AG09319 (cell line): Measurements from ENCODE around the gene CYB5A.

Experiments
- DNase-seq: peaks from one replicate; pipeline ENCODE4 v3.0.0-alpha.2; 2010; ENCODE audit warnings: low read depth; ENCODE audit errors: extremely low read depth
- TF ChIP-seq, protein P1 (sequence below): IDR thresholded peaks from 2 replicates; pipeline ENCODE4 v1.5.1; 2011; ENCODE audit warnings: low read depth, mild to moderate bottlenecking, inconsistent platforms, low read length, moderate library complexity

Gene CYB5A

DNA sequence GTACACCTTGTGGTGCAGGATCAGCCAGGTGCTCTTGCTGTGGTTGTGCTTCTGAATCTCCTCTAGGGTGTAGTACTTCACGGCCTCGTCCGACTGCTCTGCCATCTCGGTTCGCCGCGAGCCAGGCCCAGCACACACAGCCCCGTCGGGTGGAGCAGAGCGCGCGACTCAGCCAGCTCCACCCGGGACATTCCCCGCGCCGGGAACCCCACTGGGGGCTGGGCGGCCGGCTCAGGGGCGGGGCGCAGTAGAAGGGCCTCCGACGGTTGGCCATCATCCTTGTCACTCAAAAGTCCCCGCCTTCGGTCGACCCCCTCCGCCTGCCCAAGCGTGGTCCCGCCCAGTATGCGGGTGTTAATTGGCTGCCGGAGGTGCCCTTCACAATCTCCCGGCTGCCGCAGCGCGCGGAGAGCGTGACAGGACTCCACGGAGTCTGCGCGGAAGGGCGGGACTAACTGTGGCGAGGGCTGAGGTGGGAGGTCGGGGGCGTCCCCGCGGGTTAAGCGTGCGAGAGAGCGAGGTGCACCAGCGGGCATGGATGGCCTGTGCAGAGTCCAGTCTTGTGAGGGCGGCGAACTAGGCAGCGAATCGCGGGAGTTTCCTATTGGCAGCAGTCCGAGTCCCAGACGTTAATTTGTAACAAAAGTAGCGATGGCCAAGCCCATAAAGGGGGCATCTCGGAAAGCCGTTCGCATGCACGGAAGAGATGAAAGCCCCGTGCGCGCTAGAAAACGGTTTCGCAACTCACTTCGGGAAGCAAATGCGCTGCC, at the start of gene CYB5A:
CYB5A (minus strand) TSS at position 193 of the 770 bp plus-strand sequence; CDS start at position 105, 88 bp downstream.
- TF ChIP-seq, protein P1, sequence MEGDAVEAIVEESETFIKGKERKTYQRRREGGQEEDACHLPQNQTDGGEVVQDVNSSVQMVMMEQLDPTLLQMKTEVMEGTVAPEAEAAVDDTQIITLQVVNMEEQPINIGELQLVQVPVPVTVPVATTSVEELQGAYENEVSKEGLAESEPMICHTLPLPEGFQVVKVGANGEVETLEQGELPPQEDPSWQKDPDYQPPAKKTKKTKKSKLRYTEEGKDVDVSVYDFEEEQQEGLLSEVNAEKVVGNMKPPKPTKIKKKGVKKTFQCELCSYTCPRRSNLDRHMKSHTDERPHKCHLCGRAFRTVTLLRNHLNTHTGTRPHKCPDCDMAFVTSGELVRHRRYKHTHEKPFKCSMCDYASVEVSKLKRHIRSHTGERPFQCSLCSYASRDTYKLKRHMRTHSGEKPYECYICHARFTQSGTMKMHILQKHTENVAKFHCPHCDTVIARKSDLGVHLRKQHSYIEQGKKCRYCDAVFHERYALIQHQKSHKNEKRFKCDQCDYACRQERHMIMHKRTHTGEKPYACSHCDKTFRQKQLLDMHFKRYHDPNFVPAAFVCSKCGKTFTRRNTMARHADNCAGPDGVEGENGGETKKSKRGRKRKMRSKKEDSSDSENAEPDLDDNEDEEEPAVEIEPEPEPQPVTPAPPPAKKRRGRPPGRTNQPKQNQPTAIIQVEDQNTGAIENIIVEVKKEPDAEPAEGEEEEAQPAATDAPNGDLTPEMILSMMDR, result no peak
- peak; percentile 94 for DNase-seq

GRCh38 chr18:74337912-74338309, 46.1 kb upstream of the CYB5A start:
- TF ChIP-seq, protein P1, result no peak
- DNase-seq, result no peak

DNA sequence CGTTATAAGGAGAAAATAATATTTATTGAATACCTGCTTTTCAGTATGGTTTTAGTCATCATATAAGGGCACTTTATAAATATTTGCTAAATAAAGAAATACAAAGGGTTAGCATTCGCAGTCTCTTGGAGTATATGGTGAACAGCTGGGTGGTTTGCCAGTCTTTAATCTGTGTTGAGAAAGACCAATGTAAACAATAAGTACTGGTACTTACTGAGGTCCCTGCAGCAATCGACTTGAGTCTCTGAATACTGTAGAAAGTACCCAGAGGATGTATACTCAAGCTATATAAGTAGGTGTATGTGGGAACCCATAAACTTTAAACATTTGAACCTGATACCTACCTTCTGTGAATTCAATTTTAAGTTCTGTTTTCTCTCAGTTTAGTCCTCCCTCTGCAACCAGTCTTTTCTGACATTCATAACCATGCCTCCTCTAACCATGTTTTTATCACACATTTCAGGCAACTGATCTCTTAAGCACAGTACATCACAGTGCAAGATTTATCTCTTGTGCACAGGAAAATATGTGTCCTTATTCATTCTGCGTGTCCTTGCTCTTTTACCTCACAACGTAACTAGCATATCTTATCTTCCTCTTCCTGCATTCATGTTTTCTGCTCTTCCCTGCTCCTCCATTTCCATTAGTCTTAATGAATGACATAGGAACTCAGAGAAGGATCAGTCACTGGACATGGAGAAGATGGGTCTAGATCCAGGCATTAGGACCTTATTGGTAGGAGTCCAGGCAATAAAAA, 45.6 kb upstream of the CYB5A start:
- TF ChIP-seq, protein P1, result no peak
- DNase-seq, result no peak

GRCh38 chr18:74336656-74337055, 44.9 kb upstream of the CYB5A start:
- no peak for DNase-seq
- TF ChIP-seq, protein P1, result no peak

DNA sequence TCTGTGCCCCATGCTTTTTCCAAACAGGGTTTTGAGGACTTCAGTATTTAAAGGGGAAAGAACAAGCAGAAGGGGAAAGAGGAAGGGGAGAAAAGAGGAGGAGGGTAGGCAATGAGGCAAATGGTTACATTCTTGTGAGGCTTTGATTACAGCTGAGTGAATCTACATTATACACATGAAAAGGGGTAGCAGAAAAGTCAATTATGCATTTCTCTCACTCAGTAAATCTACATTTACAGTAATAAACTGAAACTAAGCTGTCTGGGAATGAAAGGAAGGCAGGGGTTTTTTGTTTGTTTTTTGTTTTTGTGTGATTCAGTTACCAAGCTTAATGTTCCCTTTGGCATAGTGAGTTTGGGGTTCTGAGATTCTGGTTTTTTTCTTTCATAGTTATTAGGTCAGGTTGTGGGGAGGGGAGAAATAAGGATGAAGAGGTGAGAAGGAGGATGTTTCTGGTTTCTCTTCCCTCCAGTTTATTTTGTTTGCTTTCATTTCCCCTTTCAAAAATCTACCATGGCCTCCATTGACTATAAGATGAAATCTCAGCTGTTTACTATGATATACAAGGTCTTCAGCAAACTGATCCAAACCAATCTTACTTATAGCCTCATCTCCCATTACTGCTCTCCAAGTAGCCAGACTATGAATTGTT, 42.6 kb upstream of the CYB5A start:
- DNase-seq, result no peak
- TF ChIP-seq, protein P1, result no peak

DNA sequence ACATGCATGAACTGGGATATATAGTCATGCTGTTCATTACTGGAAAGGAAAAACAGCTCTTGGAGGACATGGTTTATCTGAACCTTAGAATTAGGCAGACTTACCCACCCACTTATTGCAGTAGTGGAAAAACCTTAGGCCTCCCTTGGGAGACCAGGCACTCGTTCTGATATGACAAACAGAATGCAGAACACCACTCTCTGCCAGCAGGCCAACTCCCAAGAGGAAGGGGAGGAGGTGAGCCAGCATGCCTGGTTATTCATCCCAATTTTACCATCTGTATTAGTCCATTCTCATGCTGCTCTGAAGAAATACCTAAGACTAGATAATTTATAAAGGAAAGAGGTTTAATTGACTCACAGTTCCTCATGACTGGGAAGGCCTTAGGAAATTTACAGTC, 41.3 kb upstream of the CYB5A start:
- DNase-seq, result no peak
- TF ChIP-seq, protein P1, result no peak

DNA sequence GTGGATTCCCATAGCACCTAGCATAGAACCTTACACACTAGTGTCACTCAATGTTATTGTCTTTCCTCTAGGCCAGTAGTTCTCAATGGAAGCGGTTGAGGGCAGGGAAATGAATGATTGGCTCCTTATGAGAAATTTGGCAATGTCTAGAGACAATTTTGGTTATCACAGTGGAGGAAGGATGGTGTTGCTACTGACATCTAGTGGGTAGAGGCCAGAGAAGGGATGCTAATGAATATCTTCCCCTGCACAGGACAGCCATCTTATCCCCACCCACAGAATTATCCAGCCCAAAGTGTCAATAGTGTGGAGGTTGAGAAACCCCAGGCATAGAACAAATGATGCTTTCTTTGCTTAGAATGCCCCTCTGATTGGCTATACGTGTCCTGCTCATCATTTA, 39.6 kb upstream of the CYB5A start:
- TF ChIP-seq, protein P1, result peak; percentile 68
- DNase-seq, result no peak
